HG03521 (cell line): Measurements from ENCODE around the gene PALM3.
A peak's percentile ranks its signal among the peaks of the same experiment; 100 is the strongest.

Source experiments
- ATAC-seq: cut with Tn5 transposase; IDR thresholded peaks from one replicate; pipeline ENCODE4 v1.9.1; 2021; ENCODE audit warnings: mild to moderate bottlenecking, moderate library complexity; ENCODE audit not compliant: unreplicated experiment

PALM3 gene

GRCh38 chr19:14089662-14090508 lies 28.0 kb upstream of the PALM3 start:
- peak; percentile 23 for ATAC-seq

GRCh38 chr19:14089412-14089661 lies 27.5 kb upstream of the PALM3 start:
- no peak for ATAC-seq

GRCh38 chr19:14088634-14089411 lies 26.9 kb upstream of the PALM3 start:
- no peak for ATAC-seq

GRCh38 chr19:14086098-14086497 lies 24.2 kb upstream of the PALM3 start:
- no peak for ATAC-seq

- ATAC-seq = no peak
Measured at GRCh38 chr19:14085309-14085995, 23.6 kb upstream of the PALM3 start, which contains the start of gene C19orf67. Gene C19orf67 (minus strand): TSS chr19:14085783. CDS start chr19:14085627, 156 bp downstream.

GRCh38 chr19:14082675-14082960 lies 20.7 kb upstream of the PALM3 start:
- ATAC-seq = no peak

GRCh38 chr19:14081797-14082674 lies 20.2 kb upstream of the PALM3 start:
- ATAC-seq = no peak

GRCh38 chr19:14080887-14081796 lies 19.3 kb upstream of the PALM3 start:
- ATAC-seq = peak; percentile 85

GRCh38 chr19:14078411-14078810 lies 16.5 kb upstream of the PALM3 start:
- ATAC-seq = no peak

- no peak for ATAC-seq
Measured at GRCh38 chr19:14073925-14074838, 12.3 kb upstream of the PALM3 start.

GRCh38 chr19:14073261-14073924 lies 11.5 kb upstream of the PALM3 start:
- peak; percentile 54 for ATAC-seq

GRCh38 chr19:14072535-14073260 lies 10.8 kb upstream of the PALM3 start, which contains the start of gene MISP3:
Gene MISP3 (plus strand): TSS chr19:14072786. CDS start chr19:14073310, 524 bp downstream.
- no peak for ATAC-seq

GRCh38 chr19:14070268-14071050 lies 8.6 kb upstream of the PALM3 start:
- ATAC-seq = no peak

GRCh38 chr19:14066134-14066533 lies 4.3 kb upstream of the PALM3 start:
- ATAC-seq = no peak

- no peak for ATAC-seq
Measured at GRCh38 chr19:14063105-14063504, 1.2 kb upstream of the PALM3 start.

GRCh38 chr19:14062558-14062855 lies 631 bp upstream of the PALM3 start:
- no peak for ATAC-seq
